ENCODE results near the gene PSMC5. TPM values are rescaled to one million over a fixed set of nuclear protein-coding genes. Genes with fewer than 3 reads are reported as not detected.

Gene PSMC5
- total and polyA plus RNA-seq, 7 donors = 147 to 380 (median 224) TPM

DNA sequence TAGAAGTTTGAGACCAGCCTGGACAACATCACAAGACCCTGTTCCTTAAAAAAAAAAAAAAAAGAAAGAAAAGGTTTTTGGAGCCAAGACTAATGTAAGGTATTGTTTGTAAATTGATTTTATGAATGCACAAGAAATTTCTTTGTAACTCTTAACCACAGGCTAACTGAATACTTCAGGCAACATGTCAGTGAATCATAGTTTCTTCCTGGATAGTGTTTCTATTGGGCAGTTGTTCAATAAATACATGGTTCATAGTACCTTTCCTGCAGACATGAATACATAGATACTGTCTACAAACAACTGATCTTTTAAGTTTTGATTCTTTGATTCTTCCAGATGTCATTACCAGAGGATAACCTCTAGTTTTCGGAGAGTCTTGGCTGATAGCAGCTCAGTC lies 41.7 kb upstream of the PSMC5 start:
- no peak for TF ChIP-seq CTCF (IDR thresholded peaks at IDR 0.05)
- peaks cover 0 to 63% of the 10 kb centered on the region in 2 donors for H3K36me3 ChIP-seq (ENCODE audit: insufficient read depth in 1 of 2, low read depth in 1 of 2)
- H3K27ac ChIP-seq = peak overlapping the region; percentile 46
- no peaks in the 10 kb centered on the region for H3K9me3 ChIP-seq
- 84 to 94% (median 88%) methylated on average over 1 of the region's 1 CpG for WGBS, 3 donors
- peak; percentile 74 to 84 (median 80) for ATAC-seq
- no peaks in the 10 kb centered on the region for H3K27me3 ChIP-seq (ENCODE audit: insufficient read depth in 3 of 3, low read length in 2 of 3)
- H3K4me1 ChIP-seq = peaks cover 24% of the 10 kb centered on the region
- H3K4me3 ChIP-seq = no peak overlapping the region
- DNase-seq = no peak
- intact Hi-C loops (cut with DNase I) = no loop called here

DNA sequence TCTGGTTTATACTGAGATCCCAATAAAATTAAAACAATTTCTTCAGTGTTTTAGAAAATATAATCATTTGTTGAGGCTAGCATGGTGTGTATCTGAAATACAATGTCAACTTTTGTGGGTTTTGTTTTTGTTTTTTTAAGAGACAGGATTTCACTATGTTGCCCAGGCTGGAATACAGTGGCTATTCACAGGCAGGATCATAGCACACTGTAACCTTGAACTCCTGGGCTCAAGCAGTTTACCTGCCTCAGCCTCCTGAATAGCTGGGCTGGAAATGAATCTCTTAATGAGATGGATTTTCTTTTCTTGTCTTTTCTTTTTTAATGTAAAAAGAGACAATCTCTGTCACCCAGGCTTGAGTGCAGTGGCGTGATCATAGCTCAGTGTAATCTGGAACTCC lies 41.1 kb upstream of the PSMC5 start:
- H3K27ac ChIP-seq = peak overlapping the region; percentile 2
- no peaks in the 10 kb centered on the region for H3K9me3 ChIP-seq
- intact Hi-C loops (cut with DNase I) = no loop called here
- TF ChIP-seq CTCF (IDR thresholded peaks at IDR 0.05) = no peak
- ATAC-seq = peak in 1 of 4 donors; percentile 34
- no peaks in the 10 kb centered on the region for H3K27me3 ChIP-seq (ENCODE audit: insufficient read depth in 3 of 3, low read length in 2 of 3)
- DNase-seq = no peak
- peaks cover 0 to 68% of the 10 kb centered on the region in 2 donors for H3K36me3 ChIP-seq (ENCODE audit: insufficient read depth in 1 of 2, low read depth in 1 of 2)
- H3K4me1 ChIP-seq = peaks cover 19% of the 10 kb centered on the region
- no peak overlapping the region for H3K4me3 ChIP-seq
- 96 to 100% (median 98%) methylated on average over 1 of the region's 1 CpG for WGBS, 3 donors

DNA sequence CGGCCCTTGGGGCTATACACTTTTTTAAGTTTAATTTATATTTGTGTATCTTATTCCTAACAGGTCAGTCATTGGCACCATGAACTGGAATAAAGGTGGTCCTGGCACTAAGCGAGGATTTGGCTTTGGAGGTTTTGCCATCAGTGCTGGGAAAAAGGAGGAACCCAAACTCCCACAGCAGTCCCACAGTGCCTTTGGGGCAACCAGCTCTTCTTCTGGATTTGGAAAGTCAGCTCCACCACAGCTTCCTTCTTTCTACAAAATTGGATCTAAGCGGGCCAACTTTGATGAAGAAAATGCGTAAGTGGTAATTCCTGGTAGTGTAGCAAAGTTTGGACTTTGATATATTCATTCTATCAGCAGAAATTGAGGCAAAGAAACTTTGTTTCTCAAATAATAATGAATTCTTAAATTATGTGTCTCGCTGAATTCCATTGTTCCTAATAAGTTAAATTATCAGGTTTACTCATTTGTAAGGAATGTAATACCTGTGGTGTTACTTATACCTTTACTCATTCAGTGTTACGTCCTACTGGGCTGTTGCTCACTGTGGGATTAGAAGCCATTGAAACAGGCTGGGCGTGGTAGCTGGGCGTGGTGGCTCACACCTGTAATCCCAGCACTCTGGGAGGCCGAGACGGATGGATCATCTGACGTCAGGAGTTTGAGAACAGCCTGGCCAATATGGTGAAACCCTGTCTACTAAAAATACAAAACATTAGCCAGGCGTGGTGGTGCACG lies 40.1 kb upstream of the PSMC5 start:
- Histone ChIP-seq H3K27me3 (ENCODE audit: insufficient read depth in 3 of 3, low read length in 2 of 3) (no peaks in the 10 kb centered on the region), H3K27ac (no peak overlapping the region), H3K36me3 (ENCODE audit: insufficient read depth in 1 of 2, low read depth in 1 of 2) (peaks cover 0 to 78% of the 10 kb centered on the region in 2 donors), H3K9me3 (no peaks in the 10 kb centered on the region), H3K4me3 (no peak overlapping the region), H3K4me1 (peaks cover 19% of the 10 kb centered on the region)
- ATAC-seq (no peak), DNase-seq (no peak)
- intact Hi-C loops (cut with DNase I) = no loop called here
- no peak for TF ChIP-seq CTCF (IDR thresholded peaks at IDR 0.05)
- WGBS, 3 donors = 94 to 95% (median 95%) methylated on average over 13 of the region's 13 CpGs

- TF ChIP-seq CTCF (IDR thresholded peaks at IDR 0.05) = no peak
- intact Hi-C loops (cut with DNase I) = no loop called here
Measured at GRCh38 chr17:63790057-63790456, 37.2 kb upstream of the PSMC5 start.

More at GRCh38 chr17:63790057-63790456, 37.2 kb upstream of the PSMC5 start:
- Histone ChIP-seq H3K27ac (no peak overlapping the region), H3K9me3 (no peaks in the 10 kb centered on the region), H3K36me3 (ENCODE audit: insufficient read depth in 1 of 2, low read depth in 1 of 2) (peaks cover 6 to 82% of the 10 kb centered on the region in 2 donors), H3K4me1 (peaks cover 11% of the 10 kb centered on the region), H3K27me3 (ENCODE audit: insufficient read depth in 3 of 3, low read length in 2 of 3) (no peaks in the 10 kb centered on the region), H3K4me3 (no peak overlapping the region)
- no peak for DNase-seq
- ATAC-seq = no peak
- 89 to 92% (median 90%) methylated on average over 6 of the region's 6 CpGs for WGBS, 3 donors

All from psoas muscle (tissue), 8 donors.